Mucosa of stomach (tissue), 1 donor: ENCODE measurements around the gene FRMD4A.

ENCODE experiments used
- H3K27me3 ChIP-seq: one replicate; pipeline ENCODE4 v1.7.0; 2013; ENCODE audit warnings: mild to moderate bottlenecking, low read length; ENCODE audit not compliant: control insufficient read depth, insufficient read depth
- H3K36me3 ChIP-seq: one replicate; pipeline ENCODE4 v1.7.0; 2013; ENCODE audit warnings: low read length; ENCODE audit not compliant: control insufficient read depth, insufficient read depth
- H3K4me1 ChIP-seq: one replicate; pipeline ENCODE4 v1.7.0; 2013; ENCODE audit warnings: mild to moderate bottlenecking, low read length; ENCODE audit not compliant: control insufficient read depth, insufficient read depth
- H3K4me3 ChIP-seq: one replicate; pipeline ENCODE4 v1.7.0; 2013; ENCODE audit warnings: low read length
- H3K9ac ChIP-seq: one replicate; pipeline ENCODE4 v1.7.0; 2013; ENCODE audit warnings: mild to moderate bottlenecking, low read length, moderate library complexity
- H3K9me3 ChIP-seq: one replicate; pipeline ENCODE4 v1.7.0; 2013; ENCODE audit warnings: mild to moderate bottlenecking, low read length, moderate library complexity; ENCODE audit not compliant: control insufficient read depth
- donor health status: Pancreatic carcinoma.

The FRMD4A gene

DNA sequence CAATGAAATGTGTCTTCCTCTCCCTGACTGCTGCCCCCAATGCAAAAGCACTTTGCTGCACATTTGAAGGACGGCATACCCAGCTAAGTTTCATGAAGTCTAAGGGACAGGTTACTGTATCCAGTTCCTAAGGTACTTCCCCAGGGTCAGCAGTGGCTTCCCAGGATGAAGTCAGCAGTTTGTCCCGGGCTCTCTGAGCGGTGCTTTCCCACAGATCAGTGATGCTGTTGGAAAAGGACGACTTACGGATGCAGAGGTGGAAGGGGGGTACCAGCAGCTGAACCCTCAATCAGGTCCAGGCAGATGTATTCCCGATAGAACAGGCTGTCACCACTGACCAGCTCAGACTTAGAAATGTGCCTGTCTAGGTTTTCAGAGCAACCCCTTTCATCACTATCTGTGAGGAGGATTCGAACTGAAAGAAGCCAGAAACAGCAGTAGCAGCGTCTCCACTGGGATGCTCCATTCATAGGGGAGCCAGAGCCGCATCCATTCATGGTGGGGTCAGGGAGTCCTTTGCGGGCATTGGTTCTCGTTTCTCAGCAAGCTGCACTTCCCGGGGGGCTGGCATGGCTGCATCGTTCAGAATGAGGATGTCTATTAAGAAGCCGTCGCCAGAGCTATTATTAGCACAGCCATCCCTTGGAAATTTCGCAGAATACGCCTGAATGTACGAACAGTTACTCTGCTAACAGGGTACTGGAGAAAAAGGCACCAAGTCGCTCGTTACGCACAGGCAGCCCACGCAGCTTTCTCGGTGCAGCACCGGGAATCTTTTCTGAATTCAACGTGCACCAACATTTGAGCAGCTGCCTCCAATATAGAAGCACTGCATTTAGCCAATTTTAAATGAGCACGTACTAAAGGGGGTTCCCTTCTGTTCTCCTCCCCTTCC is 440.2 kb downstream of the FRMD4A start:
- Histone ChIP-seq H3K4me1 (no peaks in the 10 kb centered on the region), H3K36me3 (no peaks in the 10 kb centered on the region), H3K9ac (peak overlapping the region; percentile 22), H3K27me3 (peaks cover 29% of the 10 kb centered on the region), H3K4me3 (no peak overlapping the region), H3K9me3 (no peaks in the 10 kb centered on the region)

DNA sequence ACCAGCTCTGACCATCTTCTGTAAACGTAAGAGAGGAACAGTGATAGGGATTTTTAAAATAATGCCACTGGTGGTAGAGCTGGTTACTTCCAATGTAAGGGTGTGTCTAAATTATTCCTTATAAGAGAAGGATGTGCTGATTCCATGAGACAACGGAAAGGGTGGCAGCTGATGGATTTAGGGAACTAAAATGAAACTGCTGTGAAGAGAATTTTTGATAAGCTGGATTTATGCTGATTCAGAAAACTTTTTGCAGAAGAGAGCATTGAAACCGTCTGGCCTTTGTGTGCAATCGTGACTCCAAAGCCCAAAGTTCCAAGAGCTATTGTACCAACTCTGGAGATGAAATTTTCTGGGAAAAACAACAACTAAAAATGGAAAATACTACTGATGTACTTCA is 443.0 kb downstream of the FRMD4A start:
- Histone ChIP-seq H3K4me1 (no peaks in the 10 kb centered on the region), H3K9me3 (no peaks in the 10 kb centered on the region), H3K9ac (no peak overlapping the region), H3K36me3 (no peaks in the 10 kb centered on the region), H3K4me3 (no peak overlapping the region), H3K27me3 (peaks cover 27% of the 10 kb centered on the region)

DNA sequence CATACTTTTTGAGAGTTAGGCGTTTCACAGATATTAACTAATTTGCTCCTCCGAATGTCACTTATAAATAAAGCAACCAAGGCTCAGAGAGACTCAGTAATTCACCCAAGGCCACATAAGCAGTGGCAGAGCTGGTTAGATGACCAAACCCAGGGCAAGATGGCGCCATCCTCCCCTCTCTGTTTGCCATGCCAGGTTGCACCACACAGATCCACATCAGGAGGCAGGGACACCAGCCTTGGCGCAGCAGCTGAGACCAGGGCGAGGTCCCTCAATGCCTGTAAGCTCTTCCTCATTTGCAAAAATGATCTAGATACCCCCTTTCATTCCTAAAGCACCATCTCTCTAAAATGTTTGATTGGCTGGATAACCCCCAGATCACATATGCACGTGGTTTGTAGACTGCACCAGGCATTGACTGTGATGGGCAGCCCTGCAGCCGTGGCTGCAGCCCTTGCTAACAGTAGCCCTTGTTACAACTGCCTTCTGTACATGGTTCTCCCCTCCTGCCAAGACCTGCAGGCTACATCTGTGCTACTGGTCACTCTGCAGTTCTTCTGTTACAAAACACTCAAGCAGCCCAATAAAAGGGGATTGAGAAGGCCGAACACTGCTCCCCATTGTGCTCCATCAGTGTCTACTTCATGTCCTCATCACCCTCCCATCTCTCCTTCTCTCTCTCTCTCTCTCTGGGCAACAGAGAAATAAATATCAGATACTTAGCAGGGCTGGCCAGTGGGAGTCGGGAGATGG is 445.3 kb downstream of the FRMD4A start:
- peaks cover 8% of the 10 kb centered on the region for H3K27me3 ChIP-seq
- H3K9me3 ChIP-seq, result no peaks in the 10 kb centered on the region
- no peaks in the 10 kb centered on the region for H3K36me3 ChIP-seq
- no peaks in the 10 kb centered on the region for H3K4me1 ChIP-seq
- no peak overlapping the region for H3K9ac ChIP-seq
- H3K4me3 ChIP-seq, result no peak overlapping the region

DNA sequence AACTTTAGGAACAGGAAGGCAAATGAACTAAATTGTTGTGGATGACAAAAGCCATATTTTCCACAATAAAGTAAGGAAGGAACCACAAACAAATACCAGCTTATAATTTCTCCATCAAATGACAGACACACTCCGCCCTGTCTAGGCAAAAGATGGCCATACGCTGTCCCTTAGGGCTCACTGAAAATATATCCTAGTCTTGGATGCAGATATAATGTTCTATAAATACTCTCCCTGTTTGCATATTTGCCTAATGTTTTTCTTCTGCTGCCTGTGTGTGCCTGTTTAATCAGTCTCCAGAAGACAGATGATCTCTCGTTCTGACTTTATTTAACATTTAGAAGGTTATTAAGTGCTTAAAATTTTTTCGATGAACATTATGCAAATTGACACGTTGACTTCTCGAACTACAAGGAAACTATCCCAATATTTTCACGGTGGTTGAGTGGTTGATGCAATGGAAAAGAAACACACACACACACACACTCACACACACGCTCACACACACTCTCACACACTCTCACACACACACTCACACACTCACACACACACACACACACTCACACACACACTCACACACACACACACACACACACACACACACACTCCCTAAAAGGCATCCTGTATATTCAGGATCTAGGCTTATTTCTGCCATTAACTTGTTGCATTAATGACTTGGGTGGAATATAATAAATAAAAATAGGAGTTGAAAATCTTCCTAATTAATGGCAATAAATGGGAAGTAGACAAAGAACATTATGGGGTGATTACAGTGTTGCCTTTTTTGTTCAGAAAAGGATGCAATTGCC is 446.9 kb downstream of the FRMD4A start:
- Histone ChIP-seq H3K4me1 (no peaks in the 10 kb centered on the region), H3K36me3 (no peaks in the 10 kb centered on the region), H3K9ac (no peak overlapping the region), H3K9me3 (no peaks in the 10 kb centered on the region), H3K4me3 (no peak overlapping the region), H3K27me3 (no peaks in the 10 kb centered on the region)

DNA sequence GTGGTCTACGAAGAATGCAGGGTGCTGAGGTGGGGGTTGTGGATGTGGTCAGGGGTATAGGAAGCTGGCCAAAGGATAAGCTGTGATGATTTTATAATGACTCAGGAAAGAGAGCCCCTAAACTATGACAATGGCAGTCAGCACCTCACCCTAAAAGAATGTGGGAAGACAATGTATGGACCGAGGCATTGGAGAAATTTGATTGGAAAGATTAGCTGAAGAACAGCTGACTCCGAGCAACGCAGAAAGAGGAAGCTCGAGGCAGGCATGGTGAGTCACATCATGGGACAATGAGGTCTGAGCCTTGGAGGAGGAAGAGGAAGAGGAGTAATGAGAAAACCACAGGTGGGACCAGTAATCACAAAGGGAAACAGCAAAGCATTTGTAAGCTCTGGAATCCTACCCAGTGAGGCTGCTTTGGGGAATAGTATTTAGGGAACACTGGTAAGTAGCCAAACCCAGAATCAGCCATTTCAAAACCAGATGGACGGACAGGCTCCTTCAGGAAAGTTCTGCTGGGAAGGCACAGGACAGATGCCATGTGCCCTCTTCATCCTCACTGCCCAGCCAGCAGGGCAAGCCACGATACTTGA is 448.5 kb downstream of the FRMD4A start:
- Histone ChIP-seq H3K9me3 (no peaks in the 10 kb centered on the region), H3K4me3 (no peak overlapping the region), H3K27me3 (no peaks in the 10 kb centered on the region), H3K4me1 (no peaks in the 10 kb centered on the region), H3K9ac (no peak overlapping the region), H3K36me3 (no peaks in the 10 kb centered on the region)

DNA sequence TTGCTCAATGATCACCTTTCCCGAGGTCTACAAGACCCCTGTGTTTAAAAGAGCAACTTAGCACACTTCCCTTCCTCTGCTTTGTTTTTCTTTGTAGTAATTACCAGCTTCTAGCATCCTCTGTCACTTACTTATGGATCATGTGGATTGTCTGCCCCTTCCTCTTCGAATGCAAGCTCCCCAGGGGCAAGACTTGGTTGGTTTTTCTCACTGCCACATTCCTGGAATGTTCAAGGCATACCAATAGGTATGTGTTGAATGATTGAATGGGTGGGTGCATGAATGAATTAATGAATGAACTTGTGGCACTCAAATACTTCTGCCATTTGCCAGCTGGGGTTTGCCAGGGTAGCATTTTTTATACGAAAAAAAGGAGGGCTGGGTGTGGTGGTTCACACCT is 450.0 kb downstream of the FRMD4A start:
- no peaks in the 10 kb centered on the region for H3K4me1 ChIP-seq
- H3K9me3 ChIP-seq, result no peaks in the 10 kb centered on the region

DNA sequence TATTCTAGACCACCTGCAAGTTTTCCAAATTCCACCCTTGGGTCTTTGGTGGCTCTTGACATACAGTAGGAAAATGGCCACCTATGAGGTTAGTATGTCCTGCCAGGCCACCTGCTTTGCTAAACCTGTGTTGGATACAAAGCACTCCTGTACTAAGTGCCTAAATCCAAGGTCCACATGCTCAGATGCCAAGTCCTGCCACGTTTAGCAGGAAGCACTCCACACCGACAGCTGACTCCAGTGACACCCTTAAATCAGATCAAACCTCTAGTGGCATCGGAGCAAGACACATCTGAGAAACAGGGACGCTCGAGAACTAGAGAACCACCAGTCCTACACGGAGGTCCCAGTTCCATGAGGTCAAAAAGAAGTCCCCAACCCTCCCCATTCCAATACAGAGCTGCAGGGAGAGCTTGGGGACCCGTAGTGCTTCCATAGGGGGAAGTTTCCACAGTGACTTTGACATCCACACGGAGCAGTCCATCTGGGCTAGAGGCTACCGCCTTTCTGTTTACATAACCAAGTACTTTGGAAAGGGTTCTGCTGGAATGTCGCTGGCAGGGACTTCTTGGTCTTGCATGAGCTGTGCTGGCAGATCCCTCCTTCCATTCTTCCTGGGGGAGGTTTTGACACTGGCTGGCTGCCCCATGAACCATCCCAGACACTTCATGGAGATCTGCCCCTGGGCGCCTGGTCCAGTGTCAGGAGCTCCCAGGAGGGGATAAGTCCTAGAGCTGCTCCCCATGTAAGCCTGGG is 453.4 kb downstream of the FRMD4A start:
- no peaks in the 10 kb centered on the region for H3K36me3 ChIP-seq
- no peaks in the 10 kb centered on the region for H3K4me1 ChIP-seq
- H3K27me3 ChIP-seq, result no peaks in the 10 kb centered on the region
- no peak overlapping the region for H3K4me3 ChIP-seq
- H3K9me3 ChIP-seq, result no peaks in the 10 kb centered on the region
- no peak overlapping the region for H3K9ac ChIP-seq

More for the DNA sequence above, 450.0 kb downstream of the FRMD4A start:
- Histone ChIP-seq H3K36me3 (no peaks in the 10 kb centered on the region), H3K4me3 (no peak overlapping the region), H3K9ac (no peak overlapping the region), H3K27me3 (no peaks in the 10 kb centered on the region)

DNA sequence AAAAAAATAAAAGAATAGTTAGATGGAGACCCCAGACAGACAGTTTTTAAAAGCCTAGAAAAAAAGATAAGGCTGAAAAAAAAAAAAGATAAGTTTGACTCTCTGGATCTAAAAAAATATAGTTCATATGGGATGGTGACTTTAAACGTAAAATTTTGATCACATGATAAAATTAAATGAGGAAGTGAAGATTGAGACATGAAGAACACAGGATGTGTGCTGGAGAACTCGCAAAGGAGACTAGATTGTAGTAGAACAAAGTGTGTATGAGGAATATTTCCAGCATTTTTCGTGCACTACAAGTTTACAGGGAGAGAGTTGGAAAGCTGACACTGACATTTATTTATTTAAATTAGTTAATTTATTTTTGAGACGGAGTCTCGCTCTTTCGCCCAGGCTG is 457.5 kb downstream of the FRMD4A start:
- H3K36me3 ChIP-seq, result no peaks in the 10 kb centered on the region
- no peaks in the 10 kb centered on the region for H3K4me1 ChIP-seq
- H3K9me3 ChIP-seq, result no peaks in the 10 kb centered on the region
- no peak overlapping the region for H3K4me3 ChIP-seq
- H3K27me3 ChIP-seq, result no peaks in the 10 kb centered on the region
- H3K9ac ChIP-seq, result no peak overlapping the region

DNA sequence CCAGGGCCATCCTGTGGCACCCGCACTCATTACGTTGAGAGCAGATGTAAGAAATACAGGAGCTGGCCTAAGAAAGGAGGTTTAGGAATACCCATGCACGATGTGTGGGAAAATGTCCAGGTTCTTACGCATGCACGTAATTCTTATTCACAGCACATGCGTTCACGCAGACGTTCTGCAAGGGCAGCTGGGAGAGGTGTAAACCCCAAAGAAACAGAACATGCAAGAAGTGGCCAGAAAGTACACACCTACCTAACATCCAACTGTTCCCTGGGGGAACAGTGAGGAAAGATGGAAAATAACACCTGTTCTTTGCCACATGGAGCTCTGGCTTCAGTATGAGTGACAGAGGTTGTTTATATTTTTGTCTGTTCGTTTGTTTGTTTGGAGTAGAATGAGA is 458.3 kb downstream of the FRMD4A start:
- Histone ChIP-seq H3K9me3 (no peaks in the 10 kb centered on the region), H3K4me1 (no peaks in the 10 kb centered on the region), H3K27me3 (no peaks in the 10 kb centered on the region)

DNA sequence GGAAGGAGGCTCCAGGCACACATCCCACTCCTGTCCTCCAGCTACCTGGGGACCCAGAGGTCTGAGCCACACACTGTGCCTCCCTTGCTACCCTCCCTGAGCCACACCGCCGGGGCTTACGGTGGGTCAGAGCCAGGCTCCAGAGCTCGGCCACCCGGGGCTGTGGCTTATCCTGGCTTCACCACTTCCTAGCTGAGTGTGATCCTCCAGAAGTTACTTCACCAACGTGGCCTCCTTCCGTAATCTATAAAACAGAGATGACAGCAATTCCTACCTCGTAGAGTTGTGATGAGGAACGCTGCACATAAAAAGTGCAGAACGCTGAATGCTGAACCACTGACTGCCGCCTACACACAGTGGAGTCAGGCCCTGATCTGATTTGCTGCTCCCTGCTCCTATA is 458.9 kb downstream of the FRMD4A start:
- H3K4me3 ChIP-seq, result no peak overlapping the region
- H3K36me3 ChIP-seq, result no peaks in the 10 kb centered on the region
- no peak overlapping the region for H3K9ac ChIP-seq
- H3K9me3 ChIP-seq, result no peaks in the 10 kb centered on the region
- no peaks in the 10 kb centered on the region for H3K27me3 ChIP-seq
- H3K4me1 ChIP-seq, result no peaks in the 10 kb centered on the region

More for the DNA sequence above, 458.3 kb downstream of the FRMD4A start:
- H3K36me3 ChIP-seq, result no peaks in the 10 kb centered on the region
- H3K9ac ChIP-seq, result no peak overlapping the region
- H3K4me3 ChIP-seq, result no peak overlapping the region

DNA sequence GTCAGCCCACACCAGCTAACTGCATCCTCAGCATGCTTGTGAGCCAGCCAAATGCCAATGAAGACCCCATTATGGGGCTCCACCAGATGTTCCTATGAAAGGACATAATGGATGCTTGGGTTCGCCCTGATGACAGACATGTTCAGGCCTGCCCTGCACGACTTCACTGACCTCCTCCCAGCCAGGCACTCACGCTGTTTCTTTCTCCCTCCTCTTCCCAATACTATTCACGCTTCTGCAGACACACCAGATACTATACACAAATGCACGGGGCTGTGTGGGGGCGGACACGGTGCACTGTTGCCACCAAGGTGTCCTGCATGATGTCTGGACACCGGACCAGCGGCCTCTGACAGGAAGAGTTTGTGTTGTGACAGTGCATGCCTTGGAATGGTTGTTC is 459.7 kb downstream of the FRMD4A start:
- no peaks in the 10 kb centered on the region for H3K9me3 ChIP-seq
- no peaks in the 10 kb centered on the region for H3K27me3 ChIP-seq
- no peak overlapping the region for H3K9ac ChIP-seq
- no peaks in the 10 kb centered on the region for H3K4me1 ChIP-seq
- H3K36me3 ChIP-seq, result no peaks in the 10 kb centered on the region
- no peak overlapping the region for H3K4me3 ChIP-seq
